ENCODE measurements around the gene CD101.

Gene CD101

DNA sequence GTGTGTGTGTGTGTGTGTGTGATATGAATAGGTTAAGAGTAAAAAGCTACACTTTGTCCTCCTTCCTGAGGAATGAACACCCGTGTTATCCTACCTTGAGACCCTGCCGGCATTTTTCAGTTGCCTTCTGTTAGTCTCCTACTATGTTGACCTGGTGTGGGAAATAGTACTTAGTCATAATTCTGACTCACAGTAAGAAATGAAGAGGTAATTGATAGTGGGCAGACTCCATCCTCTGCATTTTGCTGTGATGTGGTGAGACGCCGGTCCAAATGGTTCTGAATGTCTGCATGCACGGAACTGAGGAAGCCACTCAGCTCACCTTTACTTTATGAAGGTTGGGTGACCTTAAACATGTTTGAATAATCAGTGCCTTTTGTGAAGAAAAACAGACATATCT is 12.6 kb downstream of the CD101 start:
- DNase-seq (ENCODE audit: low read depth) = no peak

DNA sequence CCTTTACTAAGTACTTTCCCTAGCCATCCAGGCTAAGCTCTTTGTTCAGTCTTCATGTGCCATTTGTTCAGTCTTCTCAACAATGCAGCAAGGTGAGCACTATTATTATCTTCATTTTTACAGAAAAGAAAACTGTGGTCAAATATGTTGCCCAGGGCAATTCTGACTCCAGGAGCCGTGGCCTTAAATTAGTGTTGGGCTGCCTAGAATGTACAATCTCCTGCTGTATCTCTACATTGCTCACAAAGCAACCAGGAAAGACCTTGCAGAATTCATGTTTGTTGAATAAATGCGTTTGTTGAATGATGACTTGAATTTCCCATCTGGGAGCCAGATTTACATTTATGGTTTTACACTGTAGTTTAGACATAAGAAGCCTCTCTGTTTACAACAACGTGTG is 14.2 kb downstream of the CD101 start:
- no peak for DNase-seq (ENCODE audit: low read depth)

DNA sequence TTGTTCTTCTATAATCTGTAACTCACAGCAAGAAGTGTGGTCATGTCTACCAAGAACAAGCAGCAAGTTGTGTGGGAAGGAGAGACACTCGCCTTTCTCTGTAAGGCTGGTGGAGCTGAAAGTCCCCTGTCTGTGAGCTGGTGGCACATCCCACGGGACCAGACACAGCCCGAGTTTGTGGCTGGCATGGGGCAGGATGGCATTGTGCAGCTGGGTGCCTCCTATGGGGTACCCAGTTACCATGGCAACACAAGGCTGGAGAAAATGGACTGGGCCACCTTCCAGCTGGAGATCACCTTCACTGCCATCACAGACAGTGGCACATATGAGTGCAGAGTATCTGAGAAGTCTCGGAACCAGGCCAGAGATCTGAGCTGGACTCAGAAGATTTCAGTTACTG is 15.5 kb downstream of the CD101 start:
- DNase-seq (ENCODE audit: low read depth) = no peak

GRCh38 chr1:117017648-117018047 is 16.1 kb downstream of the CD101 start:
- DNase-seq (ENCODE audit: low read depth) = no peak

GRCh38 chr1:117020526-117021156 is 19.1 kb downstream of the CD101 start:
- no peak for DNase-seq (ENCODE audit: low read depth)

- no peak for DNase-seq (ENCODE audit: low read depth)
These were observed 20.6 kb downstream of the CD101 start for GRCh38 chr1:117022114-117022513.

DNA sequence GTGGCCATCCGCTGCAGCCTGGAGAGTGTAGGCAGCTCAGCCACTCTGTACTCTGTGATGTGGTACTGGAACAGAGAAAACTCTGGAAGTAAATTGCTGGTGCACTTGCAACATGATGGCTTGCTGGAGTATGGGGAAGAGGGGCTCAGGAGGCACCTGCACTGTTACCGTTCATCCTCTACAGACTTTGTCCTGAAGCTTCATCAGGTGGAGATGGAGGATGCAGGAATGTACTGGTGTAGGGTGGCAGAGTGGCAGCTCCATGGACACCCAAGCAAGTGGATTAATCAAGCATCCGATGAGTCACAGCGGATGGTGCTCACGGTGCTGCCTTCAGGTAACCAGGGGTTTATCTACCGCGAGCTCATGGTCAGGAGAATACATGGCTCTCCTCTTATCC is 24.0 kb downstream of the CD101 start:
- DNase-seq (ENCODE audit: low read depth) = no peak

GRCh38 chr1:117026361-117026760 is 24.8 kb downstream of the CD101 start:
- no peak for DNase-seq (ENCODE audit: low read depth)

GRCh38 chr1:117029685-117030084 is 28.1 kb downstream of the CD101 start:
- no peak for DNase-seq (ENCODE audit: low read depth)

DNA sequence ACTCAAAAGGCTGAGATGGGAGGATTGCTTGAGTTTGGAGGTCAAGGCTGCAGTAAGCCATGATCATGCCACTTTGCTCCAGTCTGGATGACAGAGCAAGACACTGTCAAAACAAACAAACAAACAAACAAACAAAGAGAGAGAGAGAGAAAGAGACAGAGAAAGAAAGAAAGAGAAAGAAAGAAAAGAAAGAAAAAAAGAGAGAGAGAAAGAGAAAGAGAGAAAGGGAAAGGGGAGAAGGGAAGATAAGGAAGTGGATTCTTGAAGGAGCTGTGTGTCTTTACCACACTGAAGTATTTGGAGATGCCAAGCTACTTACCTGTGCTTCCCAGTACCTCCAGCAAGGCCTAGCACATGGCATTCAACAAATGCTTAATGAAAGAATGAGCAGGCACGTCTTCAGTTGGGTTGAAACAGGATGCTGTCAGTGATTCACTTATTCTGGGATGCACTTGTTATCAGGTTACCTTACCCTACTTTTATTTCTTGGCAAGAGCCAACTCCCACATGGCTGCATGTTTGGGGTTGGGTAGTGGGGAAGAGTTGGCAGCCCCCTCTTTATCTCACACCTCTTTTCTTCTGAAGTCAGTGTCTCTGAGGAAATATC is 28.8 kb downstream of the CD101 start:
- DNase-seq (ENCODE audit: low read depth) = no peak

DNA sequence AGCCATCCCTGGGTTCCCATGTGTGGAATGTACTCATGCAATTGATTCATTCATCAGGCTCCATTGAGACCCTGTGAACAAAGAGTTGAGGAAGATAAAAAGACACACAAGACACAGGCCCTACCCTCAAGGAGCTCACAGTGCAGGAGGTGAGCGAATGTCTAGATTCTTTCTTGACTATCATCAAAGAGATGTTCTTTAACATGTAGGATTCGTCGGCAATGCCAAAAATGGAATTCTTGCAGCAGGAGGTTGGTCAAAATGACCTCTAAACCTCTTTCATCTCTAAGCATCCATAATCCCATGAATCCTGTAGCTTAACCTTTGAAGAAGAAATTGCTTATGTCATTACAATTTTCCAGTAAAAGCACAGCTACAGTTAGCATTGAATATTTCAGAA is 30.7 kb downstream of the CD101 start:
- no peak for DNase-seq (ENCODE audit: low read depth)

DNA sequence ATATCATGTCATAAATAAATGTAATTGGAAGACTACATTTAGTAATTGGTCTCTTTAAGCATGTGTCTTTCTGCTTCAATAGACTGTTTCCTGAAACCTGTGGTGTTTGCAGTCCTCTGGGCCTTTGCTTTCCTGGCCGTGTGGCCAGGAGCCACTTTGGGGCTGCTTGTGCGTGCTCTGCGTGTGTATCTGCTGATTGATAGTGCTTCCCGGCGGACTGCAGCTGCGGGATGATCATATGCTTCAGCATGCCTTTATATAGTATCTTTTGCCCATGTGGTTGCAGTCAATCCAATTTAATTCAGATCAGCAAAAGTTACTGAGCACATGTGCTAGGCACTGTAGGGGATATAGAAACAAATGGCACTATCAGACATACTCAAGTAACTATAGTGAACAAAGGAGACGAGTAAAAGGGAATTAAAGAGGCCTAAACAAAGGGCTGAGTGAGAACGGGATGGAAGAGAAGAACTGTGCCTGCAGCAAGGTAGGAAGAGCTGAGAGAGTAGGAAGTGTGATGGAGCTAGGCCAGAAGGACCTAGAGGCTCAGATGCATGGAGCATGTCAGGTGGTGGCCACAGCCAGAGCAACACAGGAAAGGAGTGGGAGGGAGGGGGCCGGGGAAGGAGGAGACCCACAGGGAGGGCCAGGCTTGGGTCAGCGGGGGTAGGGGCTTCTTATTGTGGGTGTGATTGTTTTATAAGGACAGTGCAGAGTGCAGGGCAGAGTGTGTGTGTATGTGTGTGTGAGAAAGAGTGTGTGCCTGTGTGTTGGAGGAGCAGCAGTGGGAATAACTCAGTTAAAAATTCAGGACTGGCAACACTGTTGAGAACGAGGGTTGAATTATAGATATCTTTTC is 31.4 kb downstream of the CD101 start:
- no peak for DNase-seq (ENCODE audit: low read depth)

- DNase-seq (ENCODE audit: low read depth) = no peak
These were observed 32.2 kb downstream of the CD101 start for GRCh38 chr1:117033772-117034171.

DNA sequence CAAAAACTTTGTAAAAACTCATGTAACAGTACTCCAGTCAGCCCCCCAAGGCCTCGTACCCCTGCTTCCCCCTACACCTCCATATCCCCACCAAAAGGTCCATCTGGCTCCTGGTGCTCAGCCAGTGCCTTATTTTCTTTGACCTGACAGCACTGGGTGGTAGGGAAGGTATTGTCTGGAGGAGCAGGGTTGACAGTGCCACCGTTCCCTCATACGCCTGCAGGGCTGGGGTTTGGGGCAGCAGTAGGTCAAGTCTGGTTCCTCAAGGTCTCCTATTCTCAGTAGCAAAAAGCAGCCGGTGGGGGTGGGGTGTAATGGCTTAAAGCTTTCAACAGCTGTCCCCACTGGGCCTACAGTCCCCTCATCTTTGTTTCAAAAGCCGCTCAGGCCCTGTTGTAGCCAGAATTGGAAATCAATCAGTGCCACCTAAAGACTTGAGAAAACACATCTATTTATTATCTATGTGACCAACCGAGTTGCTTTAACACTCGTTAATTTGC is 33.3 kb downstream of the CD101 start:
- no peak for DNase-seq (ENCODE audit: low read depth)

GRCh38 chr1:117036018-117036461 is 34.5 kb downstream of the CD101 start:
- no peak for DNase-seq (ENCODE audit: low read depth)

DNA sequence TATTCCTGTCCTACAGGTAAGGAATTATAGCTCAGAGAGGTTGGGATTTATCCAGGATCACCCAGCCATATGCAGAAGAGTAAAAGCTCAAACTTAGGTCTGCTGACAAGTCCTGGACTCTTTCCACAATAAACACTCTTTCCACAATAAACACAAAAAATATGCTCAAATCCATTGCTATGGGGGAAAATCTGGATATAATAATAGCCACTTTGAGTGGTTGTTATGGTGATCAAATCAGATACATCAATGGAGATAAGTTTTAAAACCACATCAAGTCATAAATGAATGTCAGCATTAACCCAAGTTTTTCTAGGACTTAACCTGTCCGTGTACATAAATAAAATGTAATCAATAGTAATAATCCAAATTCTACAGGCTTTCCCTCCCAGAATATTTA is 36.2 kb downstream of the CD101 start:
- DNase-seq (ENCODE audit: low read depth) = no peak

- no peak for DNase-seq (ENCODE audit: low read depth)
These were observed 36.7 kb downstream of the CD101 start for GRCh38 chr1:117038236-117038635.

GRCh38 chr1:117044217-117044616 is 42.7 kb downstream of the CD101 start:
- DNase-seq (ENCODE audit: low read depth) = no peak

DNA sequence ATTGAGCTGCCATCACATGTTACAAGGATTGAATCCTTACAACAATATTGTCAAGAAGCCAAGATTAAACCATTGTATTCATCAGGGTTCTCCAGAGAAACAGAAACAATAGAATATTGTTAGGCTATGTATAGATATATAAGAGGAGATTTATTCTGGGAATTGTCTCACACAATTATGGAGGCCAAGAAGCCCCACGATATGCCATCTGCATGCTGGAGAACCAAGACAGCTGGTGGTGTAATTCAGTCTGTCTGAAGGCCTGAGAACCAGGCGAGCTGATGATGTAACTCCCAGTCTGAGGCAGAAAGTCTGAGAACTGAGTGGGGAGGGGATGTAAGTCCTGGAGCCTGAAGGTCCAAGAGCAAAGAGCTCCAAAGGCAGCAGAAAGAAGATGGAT is 44.1 kb downstream of the CD101 start:
- DNase-seq (ENCODE audit: low read depth) = no peak

DNA sequence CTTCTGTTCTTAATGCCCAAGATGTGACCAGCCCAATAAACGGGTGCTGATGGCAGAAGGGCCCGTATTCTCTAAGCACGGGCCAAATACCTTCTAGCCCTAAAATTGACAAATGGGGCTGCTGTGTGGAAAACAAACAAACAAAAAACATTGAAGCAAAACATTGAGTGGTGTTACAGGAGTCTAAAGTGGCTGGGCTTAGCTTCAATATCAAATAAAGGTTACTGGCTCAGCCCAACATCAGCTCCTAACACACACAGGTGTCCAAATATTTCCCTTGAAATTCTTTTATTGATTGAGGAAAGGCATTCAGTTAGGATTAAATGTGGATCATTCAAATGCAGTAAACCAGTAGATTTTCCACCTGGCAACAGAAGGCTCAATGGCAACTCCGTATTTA is 45.2 kb downstream of the CD101 start:
- DNase-seq (ENCODE audit: low read depth) = no peak

DNA sequence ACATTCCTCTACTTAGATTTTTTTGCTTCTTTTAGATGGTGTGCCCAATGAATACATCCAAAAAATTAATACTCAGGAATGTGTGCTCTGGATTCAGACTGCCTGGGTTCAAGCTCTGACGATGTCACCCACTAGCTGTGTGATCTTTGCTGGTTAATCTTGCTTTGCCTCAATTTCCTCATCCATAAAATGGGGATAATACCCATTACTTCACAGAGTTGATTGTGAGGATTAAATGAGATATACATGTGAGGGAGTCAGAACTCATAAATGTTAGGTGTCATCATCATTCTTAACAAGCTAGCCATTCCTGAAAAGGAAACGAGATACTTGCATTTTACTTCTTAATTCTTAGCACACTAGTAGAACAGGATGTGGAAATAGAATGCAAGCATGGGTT is 45.7 kb downstream of the CD101 start:
- DNase-seq (ENCODE audit: low read depth) = no peak

- DNase-seq (ENCODE audit: low read depth) = no peak
These were observed 48.3 kb downstream of the CD101 start for GRCh38 chr1:117049857-117050256.

Measured in stimulated activated CD4-positive, alpha-beta T cell treated with anti-CD3 and anti-CD28 coated beads, Interleukin-2, amount 100 ng/mL, for 4 hours (primary cell).